ENCODE measurements around the gene RCN2.

Gene RCN2

DNA sequence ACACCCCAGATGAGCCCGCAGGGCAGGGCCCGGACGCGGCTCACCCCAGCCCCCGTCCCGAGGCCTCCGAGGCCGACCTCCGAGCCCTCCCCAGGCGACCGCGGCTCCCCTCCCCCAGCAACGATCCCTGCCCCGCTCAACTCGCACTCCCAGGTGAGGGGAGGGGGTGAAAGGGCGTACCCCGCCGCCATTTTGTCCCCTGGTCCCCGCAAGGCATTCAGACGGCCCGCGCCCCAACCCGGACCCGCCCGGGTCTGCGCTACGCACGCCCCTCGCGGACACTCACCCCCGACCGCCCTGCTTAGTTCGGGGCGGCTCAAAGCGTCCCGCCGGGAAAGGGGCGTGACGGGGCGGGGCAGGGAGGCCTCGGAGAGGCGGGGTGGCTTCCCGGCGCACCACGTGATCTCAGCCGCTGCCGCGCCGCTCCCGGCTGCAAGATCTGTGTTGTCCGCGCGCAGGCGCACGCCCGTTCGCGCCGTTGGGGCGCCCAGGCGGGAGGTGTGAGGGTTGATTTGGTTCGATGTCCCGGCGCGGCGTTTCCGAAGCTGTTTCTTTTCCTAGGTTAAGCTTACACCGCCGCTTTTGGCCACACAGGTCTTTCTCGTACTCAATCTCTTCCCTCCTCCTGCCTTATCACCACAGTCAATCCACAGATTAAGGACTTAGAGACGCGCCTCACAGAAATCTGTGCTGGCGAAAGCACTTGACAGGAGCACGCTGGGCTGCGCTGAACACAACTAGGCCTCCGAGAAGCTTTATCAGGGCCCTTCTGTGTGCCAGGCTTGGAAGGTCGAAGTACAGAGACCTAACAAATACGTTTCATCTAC lies 26.3 kb upstream of the RCN2 start, which contains the start of gene SCAPER:
Gene SCAPER, minus strand, starts transcription at position 328 of the 827 bp plus-strand sequence. CDS start 21,523 bp downstream, outside the sequence.
- peak within 1 kb of the TSS; percentile 78 for H3K9ac ChIP-seq (ENCODE audit: low read length)
- H3K4me3 ChIP-seq (ENCODE audit: low read length): peak within 1 kb of the TSS; percentile 14
- no peaks in the 10 kb centered on the region for H3K9me3 ChIP-seq (ENCODE audit: control insufficient read depth, low read length)
- peaks cover 25% of the 10 kb centered on the region for H3K4me1 ChIP-seq (ENCODE audit: control insufficient read depth, insufficient read depth, low read length)
- no peaks in the 10 kb centered on the region for H3K36me3 ChIP-seq (ENCODE audit: control insufficient read depth, insufficient read depth, low read length)
- H3K27me3 ChIP-seq (ENCODE audit: control insufficient read depth, insufficient read depth, low read length): no peaks in the 10 kb centered on the region

GRCh38 chr15:76905855-76906254 lies 25.7 kb upstream of the RCN2 start:
- peak overlapping the region; percentile 14 for H3K4me3 ChIP-seq (ENCODE audit: low read length)
- H3K36me3 ChIP-seq (ENCODE audit: control insufficient read depth, insufficient read depth, low read length): no peaks in the 10 kb centered on the region
- peaks cover 25% of the 10 kb centered on the region for H3K4me1 ChIP-seq (ENCODE audit: control insufficient read depth, insufficient read depth, low read length)
- no peaks in the 10 kb centered on the region for H3K9me3 ChIP-seq (ENCODE audit: control insufficient read depth, low read length)
- H3K9ac ChIP-seq (ENCODE audit: low read length): peak overlapping the region; percentile 78
- H3K27me3 ChIP-seq (ENCODE audit: control insufficient read depth, insufficient read depth, low read length): no peaks in the 10 kb centered on the region

GRCh38 chr15:76912430-76912829 lies 19.1 kb upstream of the RCN2 start:
- Histone ChIP-seq H3K27me3 (ENCODE audit: control insufficient read depth, insufficient read depth, low read length) (no peaks in the 10 kb centered on the region), H3K36me3 (ENCODE audit: control insufficient read depth, insufficient read depth, low read length) (no peaks in the 10 kb centered on the region), H3K4me1 (ENCODE audit: control insufficient read depth, insufficient read depth, low read length) (no peaks in the 10 kb centered on the region), H3K9ac (ENCODE audit: low read length) (no peak overlapping the region), H3K4me3 (ENCODE audit: low read length) (no peak overlapping the region), H3K9me3 (ENCODE audit: control insufficient read depth, low read length) (no peaks in the 10 kb centered on the region)

DNA sequence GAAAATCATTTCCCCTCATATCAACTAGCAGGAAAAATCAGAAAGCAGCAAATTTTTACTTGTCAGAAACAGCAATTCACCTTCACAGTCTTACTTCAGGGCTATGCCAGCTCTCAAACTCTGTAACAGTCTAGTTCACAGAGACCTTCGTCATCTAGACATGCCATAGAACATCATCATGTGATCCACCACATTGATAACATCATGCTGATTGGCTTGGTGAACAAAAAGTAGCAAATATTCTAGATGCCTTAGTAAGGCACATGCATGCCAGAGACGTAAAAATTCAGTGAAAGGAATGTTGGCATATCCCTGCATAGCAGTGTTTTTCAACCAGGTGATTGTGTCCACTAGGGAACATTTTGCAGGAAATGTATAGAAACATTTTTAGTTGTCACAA lies 17.8 kb upstream of the RCN2 start:
- Histone ChIP-seq H3K9ac (ENCODE audit: low read length) (no peak overlapping the region), H3K9me3 (ENCODE audit: control insufficient read depth, low read length) (no peaks in the 10 kb centered on the region), H3K4me3 (ENCODE audit: low read length) (no peak overlapping the region), H3K36me3 (ENCODE audit: control insufficient read depth, insufficient read depth, low read length) (no peaks in the 10 kb centered on the region), H3K27me3 (ENCODE audit: control insufficient read depth, insufficient read depth, low read length) (no peaks in the 10 kb centered on the region), H3K4me1 (ENCODE audit: control insufficient read depth, insufficient read depth, low read length) (no peaks in the 10 kb centered on the region)

GRCh38 chr15:76916369-76916768 lies 15.2 kb upstream of the RCN2 start:
- no peaks in the 10 kb centered on the region for H3K36me3 ChIP-seq (ENCODE audit: control insufficient read depth, insufficient read depth, low read length)
- no peaks in the 10 kb centered on the region for H3K27me3 ChIP-seq (ENCODE audit: control insufficient read depth, insufficient read depth, low read length)
- no peaks in the 10 kb centered on the region for H3K9me3 ChIP-seq (ENCODE audit: control insufficient read depth, low read length)
- no peaks in the 10 kb centered on the region for H3K4me1 ChIP-seq (ENCODE audit: control insufficient read depth, insufficient read depth, low read length)
- no peak overlapping the region for H3K4me3 ChIP-seq (ENCODE audit: low read length)
- no peak overlapping the region for H3K9ac ChIP-seq (ENCODE audit: low read length)

DNA sequence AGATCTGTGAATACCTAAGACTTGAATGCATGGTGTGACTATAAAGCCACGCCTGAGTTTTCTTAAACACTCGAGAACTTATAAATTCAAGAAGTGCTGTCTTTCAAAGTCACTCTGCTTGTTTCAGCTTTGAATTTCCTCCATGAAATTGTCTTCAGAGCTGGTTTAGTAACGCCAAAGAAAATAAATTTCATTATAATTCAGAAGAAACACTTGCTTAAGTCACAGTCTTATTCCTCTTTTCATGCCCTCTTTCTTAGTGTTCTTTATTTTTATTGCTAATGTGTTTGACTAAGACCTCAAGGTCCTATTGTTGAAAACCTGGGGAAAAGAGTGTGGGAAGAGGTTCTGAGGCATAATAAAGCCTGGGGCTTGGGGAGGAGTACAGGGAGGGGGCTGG lies 3.3 kb upstream of the RCN2 start:
- Histone ChIP-seq H3K27me3 (ENCODE audit: control insufficient read depth, insufficient read depth, low read length) (no peaks in the 10 kb centered on the region), H3K4me1 (ENCODE audit: control insufficient read depth, insufficient read depth, low read length) (peaks cover 6% of the 10 kb centered on the region), H3K9me3 (ENCODE audit: control insufficient read depth, low read length) (no peaks in the 10 kb centered on the region), H3K36me3 (ENCODE audit: control insufficient read depth, insufficient read depth, low read length) (no peaks in the 10 kb centered on the region), H3K4me3 (ENCODE audit: low read length) (no peak overlapping the region), H3K9ac (ENCODE audit: low read length) (no peak overlapping the region)

GRCh38 chr15:76929011-76929760 lies 2.4 kb upstream of the RCN2 start:
- no peak overlapping the region for H3K9ac ChIP-seq (ENCODE audit: low read length)

DNA sequence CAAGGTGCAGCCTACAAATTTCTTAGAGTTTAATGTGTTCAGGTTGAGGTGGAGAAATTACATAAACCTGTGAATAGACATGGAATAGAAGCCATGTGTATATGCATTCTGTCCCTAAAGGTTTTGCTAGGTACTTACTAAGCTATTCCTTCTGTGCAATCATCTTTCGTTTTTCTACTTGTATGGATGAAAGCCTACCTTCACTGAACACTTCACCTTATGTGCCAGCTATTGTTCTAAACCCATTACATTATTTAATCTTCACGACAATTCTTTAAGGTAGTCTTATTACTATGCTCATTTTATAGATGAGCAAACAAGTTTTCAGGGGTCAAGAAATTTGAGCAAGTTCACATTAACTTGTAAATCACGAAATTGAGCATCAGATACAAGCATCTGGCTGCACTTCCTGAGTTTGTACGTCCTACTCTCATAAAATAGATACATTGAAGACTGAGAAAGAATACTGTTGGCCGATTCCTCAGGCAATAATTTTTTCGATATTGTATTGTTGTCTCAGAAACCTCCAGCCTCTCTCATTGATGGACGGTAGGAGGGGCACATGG lies 635 bp upstream of the RCN2 start:
- no peaks in the 10 kb centered on the region for H3K27me3 ChIP-seq (ENCODE audit: control insufficient read depth, insufficient read depth, low read length)
- peak overlapping the region; percentile 71 for H3K9ac ChIP-seq (ENCODE audit: low read length)

More at GRCh38 chr15:76929011-76929760, 2.4 kb upstream of the RCN2 start:
- no peaks in the 10 kb centered on the region for H3K9me3 ChIP-seq (ENCODE audit: control insufficient read depth, low read length)
- H3K4me1 ChIP-seq (ENCODE audit: control insufficient read depth, insufficient read depth, low read length): peaks cover 6% of the 10 kb centered on the region
- H3K36me3 ChIP-seq (ENCODE audit: control insufficient read depth, insufficient read depth, low read length): no peaks in the 10 kb centered on the region
- no peak overlapping the region for H3K4me3 ChIP-seq (ENCODE audit: low read length)
- H3K27me3 ChIP-seq (ENCODE audit: control insufficient read depth, insufficient read depth, low read length): no peaks in the 10 kb centered on the region

DNA sequence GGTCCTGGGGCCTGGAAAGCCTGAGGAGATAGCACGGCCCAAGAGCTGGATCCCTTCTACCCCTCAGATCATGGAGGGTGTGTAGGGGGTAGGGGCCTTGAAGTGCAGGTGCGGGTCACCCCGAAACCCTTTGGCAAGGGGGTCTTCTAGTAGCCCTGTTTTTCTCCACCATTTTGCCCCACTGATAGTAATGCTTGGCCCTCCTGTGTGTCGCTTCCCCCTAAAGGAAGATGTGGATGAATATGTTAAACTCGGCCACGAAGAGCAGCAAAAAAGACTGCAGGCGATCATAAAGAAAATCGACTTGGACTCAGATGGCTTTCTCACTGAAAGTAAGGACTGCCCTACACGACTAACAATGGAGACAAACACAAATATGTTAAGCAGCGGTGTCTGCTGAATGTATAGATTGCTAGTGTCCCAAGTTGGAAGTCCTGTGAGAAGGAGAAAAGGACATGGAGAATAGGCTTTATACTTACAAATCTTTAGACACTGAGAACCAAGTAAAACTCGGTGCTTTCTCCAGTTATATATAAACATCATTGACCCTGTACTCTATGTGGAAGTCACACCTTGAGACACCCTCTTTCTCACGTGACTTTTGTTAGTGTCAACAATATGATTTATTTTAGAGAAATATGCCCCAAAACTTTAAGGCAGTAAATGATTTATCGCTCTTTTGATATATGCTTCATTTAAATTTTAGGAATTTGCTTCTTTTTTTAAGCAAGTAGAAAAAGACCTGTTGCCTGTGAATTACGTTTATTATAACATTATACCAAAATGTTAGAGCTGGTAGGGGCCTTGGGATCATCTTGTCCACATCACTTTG lies 802 bp downstream of the RCN2 start:
- Histone ChIP-seq H3K4me1 (ENCODE audit: control insufficient read depth, insufficient read depth, low read length) (peaks cover 6% of the 10 kb centered on the region), H3K9ac (ENCODE audit: low read length) (peak overlapping the region; percentile 86), H3K9me3 (ENCODE audit: control insufficient read depth, low read length) (no peaks in the 10 kb centered on the region), H3K27me3 (ENCODE audit: control insufficient read depth, insufficient read depth, low read length) (no peaks in the 10 kb centered on the region), H3K4me3 (ENCODE audit: low read length) (peak overlapping the region; percentile 61), H3K36me3 (ENCODE audit: control insufficient read depth, insufficient read depth, low read length) (no peaks in the 10 kb centered on the region)

More for the DNA sequence above, 635 bp upstream of the RCN2 start:
- Histone ChIP-seq H3K4me3 (ENCODE audit: low read length) (peak overlapping the region; percentile 6), H3K36me3 (ENCODE audit: control insufficient read depth, insufficient read depth, low read length) (no peaks in the 10 kb centered on the region), H3K4me1 (ENCODE audit: control insufficient read depth, insufficient read depth, low read length) (peaks cover 6% of the 10 kb centered on the region), H3K9me3 (ENCODE audit: control insufficient read depth, low read length) (no peaks in the 10 kb centered on the region)

- H3K9ac ChIP-seq (ENCODE audit: low read length): no peak overlapping the region
- H3K36me3 ChIP-seq (ENCODE audit: control insufficient read depth, insufficient read depth, low read length): no peaks in the 10 kb centered on the region
These were observed 4.1 kb downstream of the RCN2 start for GRCh38 chr15:76935620-76936019.

GRCh38 chr15:76936671-76937070 lies 5.1 kb downstream of the RCN2 start:
- Histone ChIP-seq H3K9me3 (ENCODE audit: control insufficient read depth, low read length) (no peaks in the 10 kb centered on the region), H3K27me3 (ENCODE audit: control insufficient read depth, insufficient read depth, low read length) (no peaks in the 10 kb centered on the region), H3K36me3 (ENCODE audit: control insufficient read depth, insufficient read depth, low read length) (no peaks in the 10 kb centered on the region), H3K4me3 (ENCODE audit: low read length) (no peak overlapping the region), H3K4me1 (ENCODE audit: control insufficient read depth, insufficient read depth, low read length) (peaks cover 6% of the 10 kb centered on the region), H3K9ac (ENCODE audit: low read length) (no peak overlapping the region)

More at GRCh38 chr15:76935620-76936019, 4.1 kb downstream of the RCN2 start:
- Histone ChIP-seq H3K4me3 (ENCODE audit: low read length) (no peak overlapping the region), H3K9me3 (ENCODE audit: control insufficient read depth, low read length) (no peaks in the 10 kb centered on the region), H3K27me3 (ENCODE audit: control insufficient read depth, insufficient read depth, low read length) (no peaks in the 10 kb centered on the region), H3K4me1 (ENCODE audit: control insufficient read depth, insufficient read depth, low read length) (peaks cover 6% of the 10 kb centered on the region)

All from mucosa of stomach (tissue), 1 donor.